OCI-LY7 (cell line): ENCODE results near the gene DISP1.

Experiments used
- CTCF ChIP-seq: fragments of 200-600 bp; sonication (generic); conservative IDR thresholded peaks from 2 replicates; pipeline ENCODE4 v1.5.1; 2014; ENCODE audit warnings: mild to moderate bottlenecking, antibody characterized with exemption, low read length, moderate library complexity, mixed read lengths
- EZH2phosphoT487 ChIP-seq: fragments of 200-600 bp; sonication (generic); IDR thresholded peaks from 2 replicates; pipeline ENCODE4 v1.6.1; 2018; ENCODE audit warnings: low read depth, borderline replicate concordance, mild to moderate bottlenecking, mixed run types, antibody characterized with exemption, low read length, moderate library complexity, mixed read lengths

GRCh38 chr1:222798975-222799374 lies 15.9 kb upstream of the DISP1 start:
- TF ChIP-seq CTCF (no peak), EZH2phosphoT487 (no peak)
